SH-SY5Y (cell line): ENCODE data around the gene P3H2.

Experiments used
- GATA2 ChIP-seq: IDR thresholded peaks from 2 replicates; pipeline ENCODE4 v1.6.1; 2011; ENCODE audit warnings: mild to moderate bottlenecking, low read depth, low read length
- GATA3 ChIP-seq: IDR thresholded peaks from 2 replicates; pipeline ENCODE4 v1.6.1; 2011; ENCODE audit warnings: low read depth, mild to moderate bottlenecking, low read length, moderate library complexity

P3H2 gene

GRCh38 chr3:190024912-190025311 lies 95.8 kb downstream of the P3H2 start:
- TF ChIP-seq GATA3 (no peak), GATA2 (no peak)

DNA sequence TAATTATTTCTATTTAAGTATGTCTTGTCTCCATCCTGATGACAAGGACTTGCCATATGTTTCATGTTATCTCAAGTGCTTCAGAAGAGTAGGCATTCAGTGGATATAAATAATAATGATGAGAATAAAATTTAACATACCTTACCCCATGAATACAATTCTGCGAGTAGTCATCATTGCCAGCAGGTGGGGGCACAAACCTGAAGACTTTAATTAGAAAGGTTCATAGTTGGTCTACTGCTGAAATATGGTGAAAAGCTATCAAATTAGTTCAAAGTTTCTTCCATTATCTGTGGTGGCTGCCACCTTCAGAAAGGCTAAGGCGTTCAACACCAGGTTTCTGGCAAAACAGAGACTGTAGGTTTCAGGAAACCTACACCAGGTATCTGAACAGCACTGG lies 100.9 kb downstream of the P3H2 start:
- TF ChIP-seq GATA3 (no peak), GATA2 (no peak)

- TF ChIP-seq GATA3 = no peak
These were observed 101.7 kb downstream of the P3H2 start for GRCh38 chr3:190019006-190019405.

- TF ChIP-seq GATA2 = no peak
- no peak for TF ChIP-seq GATA3
These were observed 102.2 kb downstream of the P3H2 start for GRCh38 chr3:190018460-190018859.

GRCh38 chr3:190017521-190018288 lies 103.0 kb downstream of the P3H2 start:
- TF ChIP-seq GATA3 (no peak), GATA2 (no peak)

DNA sequence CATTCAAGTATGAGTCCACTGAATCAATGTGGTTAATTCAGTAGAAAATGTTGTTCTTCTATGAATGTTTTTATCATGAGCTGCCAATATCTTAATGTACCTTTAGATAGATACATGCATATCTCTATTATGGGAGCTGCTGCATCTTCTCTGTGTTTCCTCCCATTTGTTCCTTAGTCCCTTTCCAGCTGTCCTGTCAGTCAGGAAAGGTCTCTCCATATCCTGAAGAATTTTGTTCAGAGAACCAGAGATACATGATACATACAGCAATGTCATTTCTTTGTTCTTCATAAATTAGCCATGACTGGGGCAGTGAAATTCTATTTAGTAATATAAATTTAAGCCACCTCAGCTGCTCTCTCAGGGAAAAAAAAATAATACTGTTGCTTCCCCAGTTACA lies 103.7 kb downstream of the P3H2 start:
- TF ChIP-seq GATA3 = no peak
- no peak for TF ChIP-seq GATA2

GRCh38 chr3:190014940-190015339 lies 105.8 kb downstream of the P3H2 start:
- TF ChIP-seq GATA3 = no peak
- TF ChIP-seq GATA2 = no peak

- TF ChIP-seq GATA2 (no peak), GATA3 (no peak)
These were observed 106.5 kb downstream of the P3H2 start for GRCh38 chr3:190013943-190014924.

GRCh38 chr3:190012784-190013183 lies 107.9 kb downstream of the P3H2 start:
- TF ChIP-seq GATA2 = no peak
- TF ChIP-seq GATA3 = no peak

GRCh38 chr3:190012314-190012782 lies 108.3 kb downstream of the P3H2 start:
- TF ChIP-seq GATA3 (no peak), GATA2 (no peak)

DNA sequence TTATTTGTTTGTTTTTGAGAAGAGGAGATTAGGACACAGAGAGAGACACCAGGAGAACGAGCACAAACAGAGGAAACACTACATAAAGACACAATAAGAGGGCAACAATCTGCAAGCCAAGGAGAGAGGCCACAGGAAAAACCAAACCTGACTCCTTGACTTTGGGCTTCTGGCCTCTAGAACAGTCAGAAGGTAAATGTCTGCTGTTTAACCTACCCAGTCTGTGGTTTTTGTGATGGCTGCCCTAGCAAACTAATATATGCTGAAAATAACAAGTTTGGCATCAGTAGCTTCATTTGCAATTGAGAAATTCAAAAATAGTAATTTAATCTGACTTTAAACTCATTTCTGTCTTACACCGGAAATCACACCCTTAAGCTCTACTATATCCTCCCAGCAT lies 110.2 kb downstream of the P3H2 start:
- TF ChIP-seq GATA2 = no peak
- TF ChIP-seq GATA3 = no peak

GRCh38 chr3:190009614-190010013 lies 111.1 kb downstream of the P3H2 start:
- TF ChIP-seq GATA3 (no peak), GATA2 (no peak)

DNA sequence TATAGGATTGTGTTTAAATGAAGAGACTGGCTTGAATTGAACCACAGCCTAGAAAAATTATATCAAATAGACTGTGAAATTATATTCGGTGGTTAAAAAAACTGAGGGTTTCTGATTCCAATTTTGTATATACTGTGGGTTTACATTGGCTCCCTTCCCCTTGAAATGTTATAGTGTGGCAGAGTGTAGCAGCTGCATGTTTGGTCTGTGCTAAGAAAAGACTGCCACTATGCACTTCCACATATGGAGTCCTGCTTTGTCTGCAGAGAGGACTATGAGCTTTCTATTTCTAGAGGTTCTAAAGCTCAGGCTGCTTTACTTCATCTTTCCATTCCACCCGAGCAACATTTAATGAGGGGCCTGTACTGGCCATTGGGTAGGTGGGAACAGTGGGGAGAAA lies 112.3 kb downstream of the P3H2 start:
- TF ChIP-seq GATA3 (no peak), GATA2 (no peak)

DNA sequence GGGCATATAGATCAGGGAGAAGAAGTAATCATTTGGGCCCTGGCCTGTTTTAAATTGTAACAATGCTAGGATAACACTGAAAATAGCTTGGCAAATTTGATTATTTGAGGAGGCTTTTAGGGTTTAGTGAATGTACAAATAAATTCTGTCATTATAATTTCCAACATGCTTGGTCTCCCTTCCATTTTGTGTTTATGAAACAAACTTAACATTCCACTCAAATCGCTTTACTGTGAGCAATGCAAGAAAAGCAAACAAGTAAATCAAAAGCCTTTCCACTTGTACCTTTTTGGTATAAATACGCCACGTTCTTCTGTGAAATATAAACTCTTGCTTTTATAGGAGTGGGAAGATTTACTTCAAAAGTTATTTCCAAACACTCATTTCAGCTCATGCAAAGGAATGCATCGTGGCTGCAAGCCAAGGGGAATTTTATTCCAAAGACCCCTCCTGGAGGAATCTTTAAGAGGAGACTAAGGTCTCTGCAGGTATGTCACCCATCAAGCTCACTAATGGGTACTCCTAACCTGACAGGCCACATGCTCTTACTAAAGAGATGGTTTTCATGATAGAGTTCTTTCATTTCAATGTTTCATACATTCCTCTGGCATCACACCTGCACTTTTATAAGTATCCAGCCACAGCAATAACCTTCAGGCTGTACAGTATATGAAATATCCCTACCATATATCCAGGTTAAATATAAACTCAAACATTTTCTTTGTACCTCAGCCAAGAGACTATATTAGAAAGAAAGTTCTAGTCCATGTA lies 115.2 kb downstream of the P3H2 start:
- TF ChIP-seq GATA2 = no peak
- no peak for TF ChIP-seq GATA3
